DOHH2 (cell line): ENCODE data around the gene EZR.

ENCODE experiments used
- EZH2phosphoT487 ChIP-seq: fragments of 200-600 bp; sonication (generic); IDR thresholded peaks from 2 replicates; pipeline ENCODE4 v1.6.1; 2017; ENCODE audit warnings: borderline replicate concordance, mild to moderate bottlenecking, antibody characterized with exemption, low read length, moderate library complexity, mixed read lengths
- TF ChIP-seq, protein P1 (sequence below): fragments of 200-600 bp; sonication (generic); IDR thresholded peaks from one replicate; pipeline ENCODE4 v1.5.1; 2014; ENCODE audit warnings: antibody characterized with exemption, mild to moderate bottlenecking, low read depth, low read length; ENCODE audit not compliant: poor library complexity, severe bottlenecking

DNA sequence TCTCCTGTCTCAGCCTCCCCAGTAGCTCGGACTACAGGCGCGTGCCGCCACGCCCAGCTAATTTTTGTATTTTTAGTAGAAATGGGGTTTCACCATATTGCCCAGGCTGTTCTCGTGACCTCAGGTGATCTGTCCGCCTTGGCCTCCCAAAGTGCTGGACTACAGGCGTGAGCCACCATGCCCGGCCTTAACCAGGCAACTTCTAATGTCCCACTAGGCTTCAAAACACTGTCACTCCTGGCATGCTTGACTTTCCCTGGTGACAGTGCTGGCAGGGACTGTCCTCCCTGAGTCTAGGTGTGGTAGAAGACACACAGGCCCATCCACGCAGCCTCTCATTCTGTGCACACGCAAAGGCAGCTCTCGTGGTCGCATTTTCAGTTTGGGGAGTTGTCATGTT, 11.6 kb upstream of the EZR start:
- TF ChIP-seq, protein P1, sequence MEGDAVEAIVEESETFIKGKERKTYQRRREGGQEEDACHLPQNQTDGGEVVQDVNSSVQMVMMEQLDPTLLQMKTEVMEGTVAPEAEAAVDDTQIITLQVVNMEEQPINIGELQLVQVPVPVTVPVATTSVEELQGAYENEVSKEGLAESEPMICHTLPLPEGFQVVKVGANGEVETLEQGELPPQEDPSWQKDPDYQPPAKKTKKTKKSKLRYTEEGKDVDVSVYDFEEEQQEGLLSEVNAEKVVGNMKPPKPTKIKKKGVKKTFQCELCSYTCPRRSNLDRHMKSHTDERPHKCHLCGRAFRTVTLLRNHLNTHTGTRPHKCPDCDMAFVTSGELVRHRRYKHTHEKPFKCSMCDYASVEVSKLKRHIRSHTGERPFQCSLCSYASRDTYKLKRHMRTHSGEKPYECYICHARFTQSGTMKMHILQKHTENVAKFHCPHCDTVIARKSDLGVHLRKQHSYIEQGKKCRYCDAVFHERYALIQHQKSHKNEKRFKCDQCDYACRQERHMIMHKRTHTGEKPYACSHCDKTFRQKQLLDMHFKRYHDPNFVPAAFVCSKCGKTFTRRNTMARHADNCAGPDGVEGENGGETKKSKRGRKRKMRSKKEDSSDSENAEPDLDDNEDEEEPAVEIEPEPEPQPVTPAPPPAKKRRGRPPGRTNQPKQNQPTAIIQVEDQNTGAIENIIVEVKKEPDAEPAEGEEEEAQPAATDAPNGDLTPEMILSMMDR, result no peak
- no peak for TF ChIP-seq EZH2phosphoT487
